Stimulated activated CD4-positive, alpha-beta T cell treated with anti-CD3 and anti-CD28 coated beads, TNF-alpha, amount 100 ng/mL, for 4 hours (primary cell): ENCODE results near the gene SGIP1.

Experiments used
- DNase-seq, 3 experiments: peaks; one replicate each; pipeline ENCODE4 v3.0.0-alpha.2; 2020; ENCODE audit warnings: low read depth in 3 of 3

The SGIP1 gene

DNA sequence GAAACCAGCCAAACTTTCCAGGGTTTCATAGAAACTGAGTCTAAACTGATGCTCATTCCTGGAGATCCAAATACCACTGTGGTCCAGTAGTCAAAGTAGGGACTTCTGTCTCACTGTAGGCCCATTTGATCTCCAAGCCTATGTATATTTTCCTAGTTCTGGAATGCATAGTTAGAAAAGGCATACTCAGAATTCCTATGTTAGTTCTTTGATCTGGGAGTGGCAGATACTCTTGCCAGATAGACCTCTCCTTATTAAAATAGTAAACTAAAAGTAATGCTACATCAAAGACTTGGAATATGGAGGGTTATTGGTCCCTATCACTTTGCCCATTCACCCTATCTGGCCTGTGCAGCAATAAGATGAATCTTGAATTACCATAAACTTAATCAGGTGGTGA is 10.4 kb upstream of the SGIP1 start:
- DNase-seq: no peak

GRCh38 chr1:66525086-66525485 is 8.9 kb upstream of the SGIP1 start:
- no peak for DNase-seq

GRCh38 chr1:66526036-66526435 is 7.9 kb upstream of the SGIP1 start:
- DNase-seq: no peak

DNA sequence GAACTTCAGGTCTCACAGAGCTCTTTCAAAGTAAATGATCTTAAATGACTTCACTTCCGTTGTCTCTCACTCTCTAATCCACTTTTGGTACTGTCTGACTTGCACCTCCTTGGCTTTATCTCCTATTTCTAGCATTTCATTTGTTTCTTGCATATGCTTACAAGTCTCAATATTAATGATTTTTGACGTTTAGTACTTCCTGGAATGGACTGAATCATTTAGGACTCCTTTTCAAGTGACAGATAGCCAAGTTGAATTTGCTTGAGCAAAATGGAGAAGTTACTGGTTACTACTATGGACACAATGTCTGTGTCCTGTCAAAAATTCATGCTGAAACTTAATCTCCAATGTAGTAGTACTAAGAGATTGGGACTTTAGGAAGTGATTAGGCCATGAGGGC is 7.0 kb upstream of the SGIP1 start:
- no peak for DNase-seq

GRCh38 chr1:66527686-66528085 is 6.3 kb upstream of the SGIP1 start:
- DNase-seq: no peak

DNA sequence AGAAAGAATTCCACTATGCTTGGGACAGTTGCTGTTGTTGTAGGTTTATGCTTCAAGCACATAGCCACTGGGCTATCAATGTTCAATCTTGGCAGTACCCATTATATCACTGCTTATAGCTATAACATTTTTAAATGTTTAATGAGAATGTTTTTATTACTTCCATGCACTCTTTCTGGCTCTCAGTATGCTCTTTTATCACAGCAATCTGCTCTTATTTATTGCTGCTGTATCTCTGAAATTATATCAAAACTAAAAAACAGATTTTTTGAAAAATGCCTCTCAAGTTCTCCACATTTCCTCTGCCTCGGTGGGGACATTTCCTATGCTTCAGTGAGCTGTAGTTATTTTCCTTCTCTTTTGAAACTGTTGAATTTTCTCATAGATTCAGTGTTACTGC is 5.4 kb upstream of the SGIP1 start:
- no peak for DNase-seq

GRCh38 chr1:66532214-66532613 is 1.7 kb upstream of the SGIP1 start:
- DNase-seq: no peak

- DNase-seq: no peak
These were observed 862 bp upstream of the SGIP1 start for GRCh38 chr1:66532798-66533783.

- no peak for DNase-seq
These were observed 1.1 kb downstream of the SGIP1 start for GRCh38 chr1:66535061-66535460.

- no peak for DNase-seq
These were observed 1.9 kb downstream of the SGIP1 start for GRCh38 chr1:66535853-66536252.

- no peak for DNase-seq
These were observed 3.8 kb downstream of the SGIP1 start for GRCh38 chr1:66537718-66538117.

- DNase-seq: no peak
These were observed 5.5 kb downstream of the SGIP1 start for GRCh38 chr1:66539491-66539890.

GRCh38 chr1:66540434-66541032 is 6.6 kb downstream of the SGIP1 start:
- no peak for DNase-seq

GRCh38 chr1:66542314-66542713 is 8.4 kb downstream of the SGIP1 start:
- no peak for DNase-seq

- DNase-seq: no peak
These were observed 9.1 kb downstream of the SGIP1 start for GRCh38 chr1:66542811-66543767.

- DNase-seq: no peak
These were observed 12.3 kb downstream of the SGIP1 start for GRCh38 chr1:66546047-66546810.

- no peak for DNase-seq
These were observed 15.1 kb downstream of the SGIP1 start for GRCh38 chr1:66549017-66549416.

- DNase-seq: no peak
These were observed 16.3 kb downstream of the SGIP1 start for GRCh38 chr1:66550243-66550642.

- DNase-seq: no peak
These were observed 18.3 kb downstream of the SGIP1 start for GRCh38 chr1:66552287-66552686.

DNA sequence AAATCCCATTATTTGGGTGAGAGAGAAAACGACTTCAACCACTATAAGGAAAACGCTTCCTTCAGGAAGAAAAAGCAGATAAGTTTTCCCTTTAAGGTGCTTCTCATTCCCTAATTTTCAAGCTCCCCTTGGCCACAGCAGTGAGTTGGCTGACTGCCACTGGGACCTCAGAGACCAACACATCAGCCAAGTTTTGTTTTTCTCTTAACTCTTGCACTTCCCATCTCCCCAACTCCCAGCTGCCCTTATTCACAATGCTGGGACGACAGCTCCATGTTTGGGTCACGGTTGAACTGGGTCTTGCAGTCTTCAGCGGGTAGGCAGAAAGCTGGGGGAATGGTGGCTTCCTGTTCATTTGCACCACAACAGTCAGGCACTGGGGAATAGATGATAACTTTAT is 18.9 kb downstream of the SGIP1 start:
- no peak for DNase-seq

DNA sequence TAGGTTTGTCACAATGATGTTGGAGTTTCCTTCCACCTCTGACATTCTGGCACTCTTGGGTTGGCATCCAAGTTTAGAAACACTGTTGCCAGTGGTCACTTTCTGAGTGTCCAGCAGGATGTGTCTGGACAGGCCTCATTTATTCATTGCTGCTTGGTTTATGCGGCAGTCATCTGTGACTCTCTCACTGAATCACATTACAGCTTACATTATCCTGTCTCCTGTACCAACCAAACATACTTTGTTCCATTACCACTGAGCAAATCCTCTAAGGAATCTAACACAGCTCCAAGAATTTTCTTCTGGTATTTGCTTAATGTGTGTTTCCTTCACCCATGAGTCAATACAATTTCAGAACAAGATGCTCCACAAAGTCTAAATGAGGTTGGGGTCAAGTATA is 19.9 kb downstream of the SGIP1 start:
- DNase-seq: no peak
